OCI-LY3 (cell line): ENCODE results near the gene CARD11.

Experiments used
- H2AFZ ChIP-seq: fragments of 200-600, 300-600 bp; shearing (Covaris generic); 2 replicates; pipeline ENCODE4 v1.6.0; 2014; ENCODE audit warnings: antibody characterized with exemption, low read depth, low read length
- H3K27ac ChIP-seq: fragments of 200-600, 300-600 bp; sonication (generic); 2 replicates; pipeline ENCODE4 v1.5.1; 2014; ENCODE audit warnings: mild to moderate bottlenecking, low read length, moderate library complexity, mixed read lengths
- H3K27me3 ChIP-seq: fragments of 200-600, 300-600 bp; sonication (generic); 2 replicates; pipeline ENCODE4 v1.6.1; 2014; ENCODE audit warnings: low read depth, low read length, mixed read lengths
- H3K36me3 ChIP-seq: fragments of 200-600, 300-600 bp; sonication (generic); replicated peaks from 2 replicates; pipeline ENCODE3; 2014; ENCODE audit warnings: low read depth, low read length, mixed read lengths
- H3K4me1 ChIP-seq: fragments of 300-600, 200-600 bp; sonication (generic); 2 replicates; pipeline ENCODE4 v1.6.1; 2014; ENCODE audit warnings: low read length, mixed read lengths
- H3K4me2 ChIP-seq: fragments of 200-600, 300-600 bp; sonication (generic); 2 replicates; pipeline ENCODE4 v1.6.1; 2014; ENCODE audit warnings: low read length, mixed read lengths
- H3K4me3 ChIP-seq: fragments of 300-600, 200-600 bp; sonication (generic); 2 replicates; pipeline ENCODE4 v1.5.1; 2014; ENCODE audit warnings: antibody characterized with exemption, mild to moderate bottlenecking, low read length, moderate library complexity
- H3K79me2 ChIP-seq: fragments of 300-600, 200-600 bp; shearing (Covaris generic); 2 replicates; pipeline ENCODE4 v1.6.1; 2014; ENCODE audit warnings: mild to moderate bottlenecking, low read length, mixed read lengths
- H3K9ac ChIP-seq: fragments of 300-600, 200-600 bp; shearing (Covaris generic); 2 replicates; pipeline ENCODE4 v1.6.0; 2014; ENCODE audit warnings: mild to moderate bottlenecking, low read length, moderate library complexity
- H3K9me3 ChIP-seq: fragments of 200-600, 300-600 bp; shearing (Covaris generic); 2 replicates; pipeline ENCODE4 v1.6.1; 2014; ENCODE audit warnings: low read length, mixed read lengths; ENCODE audit not compliant: insufficient read depth
- H4K20me1 ChIP-seq: fragments of 200-600, 300-600 bp; sonication (generic); 2 replicates; pipeline ENCODE4 v1.6.1; 2016; ENCODE audit warnings: low read length, mixed read lengths; ENCODE audit not compliant: insufficient read depth
- CTCF ChIP-seq: fragments of 200-600, 300-600 bp; sonication (generic); IDR thresholded peaks from 2 replicates; pipeline ENCODE4 v1.5.1; 2014; ENCODE audit warnings: antibody characterized with exemption, low read length, low read depth
- EZH2phosphoT487 ChIP-seq: fragments of 200-600 bp; shearing (Covaris generic); IDR thresholded peaks from 2 replicates; pipeline ENCODE4 v1.6.1; 2018; ENCODE audit warnings: antibody characterized with exemption, mixed run types, low read depth

Gene CARD11

GRCh38 chr7:2864204-2864985 is 179.3 kb downstream of the CARD11 start:
- Histone ChIP-seq H3K27ac (0 out of 2 replicates have a peak overlapping the region, but pooled peaks have one; percentile 33), H3K4me3 (peak overlapping the region; percentile 70), H3K4me1 (peaks cover 33% of the 10 kb centered on the region), H3K27me3 (no peaks in the 10 kb centered on the region), H3K4me2 (peak overlapping the region; percentile 89), H4K20me1 (no peaks in the 10 kb centered on the region), H3K36me3 (no peaks in the 10 kb centered on the region), H3K9me3 (no peaks in the 10 kb centered on the region), H3K79me2 (no peaks in the 10 kb centered on the region), H2AFZ (peak overlapping the region; percentile 97), H3K9ac (peak overlapping the region; percentile 60; the same call in 1 of the 2 replicates)
- no peak for TF ChIP-seq EZH2phosphoT487
- no peak for TF ChIP-seq CTCF

GRCh38 chr7:2863461-2864066 is 180.1 kb downstream of the CARD11 start:
- Histone ChIP-seq H3K4me1 (peaks cover 33% of the 10 kb centered on the region), H3K27me3 (no peaks in the 10 kb centered on the region), H3K9me3 (no peaks in the 10 kb centered on the region), H3K9ac (peak overlapping the region; percentile 60; the same call in 1 of the 2 replicates), H3K4me3 (peak overlapping the region; percentile 70), H2AFZ (peak overlapping the region; percentile 97), H3K79me2 (no peaks in the 10 kb centered on the region), H3K36me3 (no peaks in the 10 kb centered on the region), H3K27ac (peak overlapping the region; percentile 33), H4K20me1 (no peaks in the 10 kb centered on the region), H3K4me2 (peak overlapping the region; percentile 89)
- no peak for TF ChIP-seq EZH2phosphoT487
- no peak for TF ChIP-seq CTCF

- peak overlapping the region; percentile 89 for H3K4me2 ChIP-seq
- peak overlapping the region; percentile 70; the same call in 1 of the 2 replicates for H3K4me3 ChIP-seq
- H3K27ac ChIP-seq = no peak overlapping the region
- H3K79me2 ChIP-seq = no peaks in the 10 kb centered on the region
- TF ChIP-seq CTCF (no peak), EZH2phosphoT487 (no peak)
- H3K36me3 ChIP-seq = no peaks in the 10 kb centered on the region
- peak overlapping the region; percentile 97; the same call in 1 of the 2 replicates for H2AFZ ChIP-seq
- no peaks in the 10 kb centered on the region for H3K27me3 ChIP-seq
- no peaks in the 10 kb centered on the region for H4K20me1 ChIP-seq
- H3K9ac ChIP-seq = peak overlapping the region; percentile 60; the same call in 1 of the 2 replicates
- H3K9me3 ChIP-seq = no peaks in the 10 kb centered on the region
- peaks cover 33% of the 10 kb centered on the region for H3K4me1 ChIP-seq
Measured at GRCh38 chr7:2862831-2863361, 180.8 kb downstream of the CARD11 start.

- Histone ChIP-seq H3K27ac (no peak overlapping the region), H4K20me1 (no peaks in the 10 kb centered on the region), H3K9ac (no peak overlapping the region), H3K9me3 (no peaks in the 10 kb centered on the region), H2AFZ (no peak overlapping the region), H3K36me3 (no peaks in the 10 kb centered on the region), H3K27me3 (no peaks in the 10 kb centered on the region), H3K79me2 (no peaks in the 10 kb centered on the region), H3K4me3 (no peak overlapping the region), H3K4me2 (no peak overlapping the region), H3K4me1 (peaks cover 33% of the 10 kb centered on the region)
- TF ChIP-seq EZH2phosphoT487 = no peak
- no peak for TF ChIP-seq CTCF
Measured at GRCh38 chr7:2861509-2861908, 182.2 kb downstream of the CARD11 start.
